Ishikawa (cell line): Measurements from ENCODE around the gene CLEC4M.
A peak's percentile ranks its signal among the peaks of the same experiment; 100 is the strongest.

ENCODE experiments used
- CEBPB ChIP-seq: IDR thresholded peaks from 2 replicates; pipeline ENCODE4 v1.6.1; 2012
- CREB1 ChIP-seq: IDR thresholded peaks from 2 replicates; pipeline ENCODE4 v1.6.1; 2012; ENCODE audit warnings: low read depth
- EP300 ChIP-seq: IDR thresholded peaks from 2 replicates; pipeline ENCODE4 v1.6.1; 2012; ENCODE audit warnings: borderline replicate concordance
- TF ChIP-seq, protein P1 (sequence below): IDR thresholded peaks from 2 replicates; pipeline ENCODE4 v1.6.1; 2012

- TF ChIP-seq, protein P1, sequence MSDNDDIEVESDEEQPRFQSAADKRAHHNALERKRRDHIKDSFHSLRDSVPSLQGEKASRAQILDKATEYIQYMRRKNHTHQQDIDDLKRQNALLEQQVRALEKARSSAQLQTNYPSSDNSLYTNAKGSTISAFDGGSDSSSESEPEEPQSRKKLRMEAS: no peak
- TF ChIP-seq CREB1: no peak
- TF ChIP-seq EP300: no peak
- peak; percentile 77 for TF ChIP-seq CEBPB
These were observed 28.5 kb upstream of the CLEC4M start for GRCh38 chr19:7734220-7735203.
